ENCODE measurements around the gene SLTM.
"Not testable (repeated sequence)": the region's sequence is repeated elsewhere in the genome, so short reads cannot be mapped to it uniquely, and the experiment has no call there.

SLTM gene

GRCh38 chr15:58933281-58934113 lies at the start of gene SLTM:
Gene SLTM, minus strand, starts transcription at chr15:58933679. Its CDS starts 114 bp downstream, at chr15:58933565.
- DNase-seq, result peak; percentile 89

GRCh38 chr15:58983261-58983660 lies 49.8 kb upstream of the SLTM start:
- DNase-seq, result no peak

- DNase-seq, result no peak
Observed at GRCh38 chr15:58981808-58982475, 48.5 kb upstream of the SLTM start.

GRCh38 chr15:58980351-58980939 lies 47.0 kb upstream of the SLTM start:
- DNase-seq, result peak; percentile 20

- DNase-seq, result no peak
Observed at GRCh38 chr15:58977887-58978286, 44.4 kb upstream of the SLTM start.

- no peak for DNase-seq
Observed at GRCh38 chr15:58967479-58967878, 34.0 kb upstream of the SLTM start.

- DNase-seq, result no peak
Observed at GRCh38 chr15:58966698-58967097, 33.2 kb upstream of the SLTM start.

GRCh38 chr15:58962662-58963565 lies 29.4 kb upstream of the SLTM start:
- DNase-seq, result no peak

- no peak for DNase-seq
Observed at GRCh38 chr15:58962136-58962535, 28.7 kb upstream of the SLTM start.

GRCh38 chr15:58958811-58959210 lies 25.3 kb upstream of the SLTM start:
- DNase-seq, result no peak

- DNase-seq, result peak; percentile 34
Observed at GRCh38 chr15:58957101-58957973, 23.9 kb upstream of the SLTM start.

GRCh38 chr15:58952751-58953150 lies 19.3 kb upstream of the SLTM start:
- no peak for DNase-seq

GRCh38 chr15:58951388-58952007 lies 18.0 kb upstream of the SLTM start:
- DNase-seq, result no peak

GRCh38 chr15:58947179-58947578 lies 13.7 kb upstream of the SLTM start:
- DNase-seq, result no peak

- DNase-seq, result not testable (repeated sequence)
Observed at GRCh38 chr15:58934974-58935373, 1.5 kb upstream of the SLTM start.

- no peak for DNase-seq
Observed at GRCh38 chr15:58934521-58934920, 1.0 kb upstream of the SLTM start.

- DNase-seq, result no peak
Observed at GRCh38 chr15:58934114-58934447, 602 bp upstream of the SLTM start.

GRCh38 chr15:58932710-58933280 lies 684 bp downstream of the SLTM start:
- peak; percentile 28 for DNase-seq

- no peak for DNase-seq
Observed at GRCh38 chr15:58931987-58932588, 1.4 kb downstream of the SLTM start.

GRCh38 chr15:58929891-58930416 lies 3.5 kb downstream of the SLTM start:
- no peak for DNase-seq

All from KG1 (cell line).